WERI-Rb-1 (cell line): ENCODE data around the gene WNK1.

Experiments used
- DNase-seq: peaks from one replicate; pipeline ENCODE4 v3.0.0-alpha.2; 2020
- H3K27ac ChIP-seq: fragments of 250-450 bp; sonication (Bioruptor Pico); 2 replicates; pipeline ENCODE4 v1.5.1; 2020; ENCODE audit warnings: mild to moderate bottlenecking, moderate library complexity
- H3K27me3 ChIP-seq: fragments of 250-450 bp; sonication (Bioruptor Pico); 2 replicates; pipeline ENCODE4 v1.5.1; 2021; ENCODE audit warnings: mild to moderate bottlenecking, low read depth, moderate library complexity; ENCODE audit not compliant: insufficient read depth, severe bottlenecking
- H3K36me3 ChIP-seq: fragments of 250-450 bp; sonication (Bioruptor Pico); 2 replicates; pipeline ENCODE4 v1.5.1; 2020; ENCODE audit warnings: mild to moderate bottlenecking, moderate library complexity
- H3K4me3 ChIP-seq: 2 replicates; pipeline ENCODE4 v1.5.1; 2011; ENCODE audit warnings: low read depth, mild to moderate bottlenecking, control low read depth, low read length
- H3K9me3 ChIP-seq: fragments of 250-450 bp; sonication (Bioruptor Pico); 2 replicates; pipeline ENCODE4 v1.5.1; 2021; ENCODE audit warnings: mild to moderate bottlenecking, moderate library complexity; ENCODE audit not compliant: severe bottlenecking
- TF ChIP-seq, protein P1 (sequence below): IDR thresholded peaks from 2 replicates; pipeline ENCODE4 v1.5.1; 2011; ENCODE audit warnings: low read depth, mild to moderate bottlenecking, control low read depth, inconsistent platforms, low read length

WNK1 gene

DNA sequence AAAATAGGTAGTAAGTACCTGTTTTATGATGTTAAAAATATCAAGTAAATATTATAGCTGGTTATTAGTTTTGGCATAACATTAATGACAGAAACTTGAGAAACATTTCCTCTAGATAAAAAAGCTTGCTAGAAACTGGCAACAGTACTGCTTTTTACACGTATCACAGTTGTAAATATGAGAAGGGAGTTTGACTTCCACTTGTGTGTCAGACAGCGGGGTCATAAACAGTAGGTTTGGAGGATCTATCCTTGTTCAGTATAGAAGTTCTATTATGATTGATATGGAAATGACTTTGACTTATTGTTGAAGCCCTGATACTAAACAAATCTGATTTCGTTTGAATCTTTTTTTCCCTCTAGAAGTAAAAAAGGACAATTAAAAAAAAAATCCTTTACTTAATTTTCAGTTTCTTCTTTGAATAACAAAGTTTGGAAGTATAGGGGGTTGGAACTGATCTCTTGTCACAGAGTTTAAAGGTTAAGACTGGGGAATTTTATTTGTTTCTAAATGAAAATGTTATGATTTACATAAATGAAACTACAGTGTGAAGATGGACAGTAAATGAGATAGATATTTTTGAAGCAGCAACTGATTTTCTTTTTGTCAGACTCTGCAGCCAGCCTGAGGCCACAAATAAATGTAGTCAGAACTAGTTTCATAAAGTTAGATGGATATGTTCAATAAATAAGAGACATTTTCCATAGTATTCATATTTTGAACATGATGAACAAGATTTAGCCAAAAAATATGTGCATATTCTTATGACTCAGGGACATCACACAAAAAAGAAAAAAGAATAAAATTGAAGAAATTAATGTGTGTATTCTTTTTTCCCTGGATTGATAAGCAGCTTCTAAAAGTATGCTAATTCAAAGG, 50.1 kb downstream of the WNK1 start:
- Histone ChIP-seq H3K27ac (no peak overlapping the region), H3K27me3 (no peaks in the 10 kb centered on the region), H3K4me3 (no peak overlapping the region), H3K9me3 (no peaks in the 10 kb centered on the region), H3K36me3 (no peaks in the 10 kb centered on the region)
- DNase-seq = no peak
- TF ChIP-seq, protein P1, sequence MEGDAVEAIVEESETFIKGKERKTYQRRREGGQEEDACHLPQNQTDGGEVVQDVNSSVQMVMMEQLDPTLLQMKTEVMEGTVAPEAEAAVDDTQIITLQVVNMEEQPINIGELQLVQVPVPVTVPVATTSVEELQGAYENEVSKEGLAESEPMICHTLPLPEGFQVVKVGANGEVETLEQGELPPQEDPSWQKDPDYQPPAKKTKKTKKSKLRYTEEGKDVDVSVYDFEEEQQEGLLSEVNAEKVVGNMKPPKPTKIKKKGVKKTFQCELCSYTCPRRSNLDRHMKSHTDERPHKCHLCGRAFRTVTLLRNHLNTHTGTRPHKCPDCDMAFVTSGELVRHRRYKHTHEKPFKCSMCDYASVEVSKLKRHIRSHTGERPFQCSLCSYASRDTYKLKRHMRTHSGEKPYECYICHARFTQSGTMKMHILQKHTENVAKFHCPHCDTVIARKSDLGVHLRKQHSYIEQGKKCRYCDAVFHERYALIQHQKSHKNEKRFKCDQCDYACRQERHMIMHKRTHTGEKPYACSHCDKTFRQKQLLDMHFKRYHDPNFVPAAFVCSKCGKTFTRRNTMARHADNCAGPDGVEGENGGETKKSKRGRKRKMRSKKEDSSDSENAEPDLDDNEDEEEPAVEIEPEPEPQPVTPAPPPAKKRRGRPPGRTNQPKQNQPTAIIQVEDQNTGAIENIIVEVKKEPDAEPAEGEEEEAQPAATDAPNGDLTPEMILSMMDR = no peak

DNA sequence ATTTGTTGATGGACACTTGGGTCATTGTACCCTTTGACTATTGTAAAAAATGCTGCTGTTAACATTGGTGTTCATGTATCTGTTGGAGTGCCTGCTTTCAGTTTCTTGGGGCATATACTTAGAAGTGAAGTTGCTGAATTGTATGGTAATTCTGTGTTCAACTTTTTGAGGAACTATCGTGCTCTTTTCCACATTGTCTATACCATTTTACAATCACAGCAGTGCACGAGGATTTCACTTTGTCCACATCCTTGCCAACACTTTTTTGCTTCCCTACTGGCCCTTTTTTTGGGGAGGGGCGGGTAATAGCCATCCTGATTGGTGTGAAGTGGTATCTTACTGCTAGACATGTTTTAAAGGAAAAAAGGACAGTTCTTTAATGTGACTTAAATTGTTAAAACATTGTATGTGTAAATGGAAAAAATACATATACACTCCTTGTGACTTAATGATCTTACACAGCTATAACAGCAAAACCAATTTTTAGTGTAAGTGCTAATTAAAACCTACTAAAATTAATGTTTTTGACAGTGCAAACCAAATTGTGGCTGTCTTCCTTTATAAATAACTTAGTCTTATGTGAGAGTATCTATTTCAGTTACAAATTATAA, 52.7 kb downstream of the WNK1 start:
- no peaks in the 10 kb centered on the region for H3K9me3 ChIP-seq
- DNase-seq = no peak
- H3K36me3 ChIP-seq = no peaks in the 10 kb centered on the region
- H3K27ac ChIP-seq = no peak overlapping the region
- H3K27me3 ChIP-seq = no peaks in the 10 kb centered on the region
- TF ChIP-seq, protein P1 = no peak
- no peak overlapping the region for H3K4me3 ChIP-seq

DNA sequence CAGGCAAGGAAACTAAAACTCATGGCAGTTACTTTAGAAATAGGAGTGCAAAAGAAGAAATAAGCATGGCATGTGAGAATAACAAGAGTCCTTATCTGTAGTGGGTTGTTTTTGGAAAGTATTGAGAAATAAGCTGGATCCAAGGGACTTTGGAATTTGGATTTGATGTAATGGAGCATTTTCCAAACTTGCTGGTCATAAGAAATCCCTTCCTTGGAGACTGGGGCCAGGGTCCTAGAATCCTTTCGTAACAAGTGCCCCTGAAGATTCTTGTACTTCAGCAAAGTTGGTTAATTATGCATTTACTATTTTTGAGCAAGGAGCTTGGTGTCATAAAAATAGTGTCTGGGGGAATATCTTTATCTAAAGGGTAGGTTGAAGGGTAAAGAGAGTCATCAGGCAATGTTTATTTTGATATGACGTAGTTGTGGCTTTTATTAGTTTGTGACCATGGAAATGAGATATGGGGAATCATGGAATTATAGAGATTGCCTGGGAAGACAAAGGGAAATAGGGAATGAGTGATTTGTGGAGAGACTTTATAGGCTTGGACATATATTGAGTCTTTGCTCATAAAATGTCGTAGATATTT, 53.9 kb downstream of the WNK1 start:
- no peak overlapping the region for H3K4me3 ChIP-seq
- TF ChIP-seq, protein P1 = no peak
- no peaks in the 10 kb centered on the region for H3K27me3 ChIP-seq
- no peak for DNase-seq
- H3K36me3 ChIP-seq = no peaks in the 10 kb centered on the region
- no peaks in the 10 kb centered on the region for H3K9me3 ChIP-seq
- no peak overlapping the region for H3K27ac ChIP-seq

DNA sequence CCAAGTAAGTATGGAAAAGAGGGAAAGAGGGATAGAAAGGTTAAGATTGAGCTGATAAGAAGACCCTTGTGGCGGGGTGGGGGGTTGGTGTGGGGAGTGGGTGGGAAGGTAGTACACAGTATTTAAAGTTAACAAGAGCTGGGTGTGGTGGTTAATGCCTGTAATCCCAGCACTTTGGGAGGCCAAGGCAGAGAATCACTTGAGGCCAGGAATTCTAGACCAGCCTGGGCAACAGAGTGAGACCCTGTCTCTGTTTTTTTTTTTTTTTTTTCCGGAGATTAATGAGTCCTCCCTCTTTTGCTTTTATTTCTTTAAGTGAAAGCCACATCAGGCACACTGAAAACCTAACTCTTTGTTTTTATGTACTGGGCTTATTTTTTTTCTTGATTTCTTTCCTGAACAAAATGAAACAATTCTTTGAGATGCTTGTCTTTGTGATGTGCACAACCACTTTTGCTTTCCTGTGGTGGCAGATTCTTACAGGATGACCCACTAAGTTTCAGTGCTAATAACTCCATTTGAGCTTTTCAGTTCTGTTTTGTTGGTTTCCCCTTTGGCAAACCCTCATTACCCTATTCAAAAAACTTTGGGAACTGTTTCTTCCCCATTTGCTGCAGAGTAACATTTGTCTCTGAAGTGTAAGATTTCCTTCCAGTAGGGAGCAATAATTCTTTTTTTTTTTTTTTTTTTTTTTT, 54.8 kb downstream of the WNK1 start:
- DNase-seq = no peak
- Histone ChIP-seq H3K9me3 (no peaks in the 10 kb centered on the region), H3K27me3 (no peaks in the 10 kb centered on the region), H3K4me3 (no peak overlapping the region), H3K36me3 (no peaks in the 10 kb centered on the region), H3K27ac (no peak overlapping the region)
- TF ChIP-seq, protein P1 = no peak

DNA sequence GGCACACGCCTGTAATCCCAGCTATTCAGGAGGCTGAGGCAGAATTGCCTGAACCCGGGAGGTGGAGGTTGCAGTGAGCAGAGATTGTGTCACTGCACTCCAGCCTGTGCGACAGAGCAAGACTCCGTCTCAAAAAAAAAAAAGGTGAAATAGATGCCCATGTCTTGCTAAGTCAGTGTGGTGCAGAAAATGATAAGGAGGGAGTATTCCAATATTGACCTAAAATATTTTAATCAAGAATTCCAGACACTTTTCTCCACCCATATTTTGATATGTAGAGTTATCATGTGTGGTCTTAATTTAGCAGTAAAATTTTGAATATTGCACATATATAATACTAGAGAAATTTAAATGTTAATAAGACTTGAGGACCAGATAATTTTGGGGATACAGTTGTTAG, 57.7 kb downstream of the WNK1 start:
- no peak for DNase-seq
- no peak overlapping the region for H3K27ac ChIP-seq
- H3K27me3 ChIP-seq = no peaks in the 10 kb centered on the region
- H3K9me3 ChIP-seq = no peaks in the 10 kb centered on the region
- TF ChIP-seq, protein P1 = no peak
- peaks cover 15% of the 10 kb centered on the region for H3K36me3 ChIP-seq
- H3K4me3 ChIP-seq = no peak overlapping the region
